Trophoblast cell (in vitro differentiated cells and primary cell): ENCODE data around the gene PRR4.
A peak's percentile ranks its signal among the peaks of the same experiment; 100 is the strongest.

ENCODE experiments used
- DNase-seq, 2 donors: peaks; one replicate each; pipeline ENCODE4 v3.0.0-alpha.2; 2016
- H2AFZ ChIP-seq: 2 replicates; pipeline ENCODE4 v1.6.1; 2013; ENCODE audit warnings: low read length, moderate library complexity, mild to moderate bottlenecking; ENCODE audit not compliant: insufficient read depth, poor library complexity
- H2AK5ac ChIP-seq: 2 replicates; pipeline ENCODE4 v1.6.1; 2013; ENCODE audit warnings: mild to moderate bottlenecking, low read length
- H2BK120ac ChIP-seq: 2 replicates; pipeline ENCODE4 v1.6.1; 2013; ENCODE audit warnings: low read length, mild to moderate bottlenecking, moderate library complexity; ENCODE audit not compliant: insufficient read depth, poor library complexity
- H2BK12ac ChIP-seq: 2 replicates; pipeline ENCODE4 v1.6.1; 2013; ENCODE audit warnings: mild to moderate bottlenecking, low read length, moderate library complexity
- H2BK5ac ChIP-seq: 2 replicates; pipeline ENCODE4 v1.6.1; 2013; ENCODE audit warnings: low read length, low read depth, moderate library complexity, mild to moderate bottlenecking; ENCODE audit not compliant: poor library complexity
- H3K14ac ChIP-seq: 2 replicates; pipeline ENCODE4 v1.6.1; 2013; ENCODE audit warnings: mild to moderate bottlenecking, low read length
- H3K18ac ChIP-seq: 2 replicates; pipeline ENCODE4 v1.6.1; 2013; ENCODE audit warnings: mild to moderate bottlenecking, low read length
- H3K23ac ChIP-seq: 2 replicates; pipeline ENCODE4 v1.6.1; 2013; ENCODE audit warnings: low read length
- H3K27ac ChIP-seq: 2 replicates; pipeline ENCODE4 v1.5.1; 2013; ENCODE audit warnings: low read depth, mild to moderate bottlenecking, inconsistent platforms, low read length, moderate library complexity
- H3K27me3 ChIP-seq: 2 replicates; pipeline ENCODE4 v1.6.1; 2013; ENCODE audit warnings: inconsistent platforms, mild to moderate bottlenecking, low read length, moderate library complexity; ENCODE audit not compliant: insufficient read depth
- H3K36me3 ChIP-seq, 2 experiments: 1 replicate in 1 of 2; 2 replicates in 1 of 2; pipeline ENCODE4 v1.6.1; 2013; ENCODE audit warnings: low read length in 2 of 2, mild to moderate bottlenecking in 2 of 2, moderate library complexity in 1 of 2; ENCODE audit not compliant: insufficient read depth in 2 of 2, control insufficient read depth in 1 of 2
- H3K4ac ChIP-seq: 2 replicates; pipeline ENCODE4 v1.6.1; 2013; ENCODE audit warnings: low read depth, mild to moderate bottlenecking, low read length, moderate library complexity
- H3K4me1 ChIP-seq, 2 experiments: 1 replicate in 1 of 2; 2 replicates in 1 of 2; pipeline ENCODE4 v1.6.1; 2013; ENCODE audit warnings: low read length in 2 of 2, mild to moderate bottlenecking in 2 of 2, moderate library complexity in 1 of 2; ENCODE audit not compliant: insufficient read depth in 2 of 2, control insufficient read depth in 1 of 2
- H3K4me2 ChIP-seq: 2 replicates; pipeline ENCODE4 v1.6.1; 2013; ENCODE audit warnings: inconsistent platforms, mild to moderate bottlenecking, low read length, moderate library complexity
- H3K4me3 ChIP-seq: 2 replicates; pipeline ENCODE4 v1.5.1; 2013; ENCODE audit warnings: mild to moderate bottlenecking, low read depth, low read length, inconsistent platforms
- H3K79me1 ChIP-seq: one replicate; pipeline ENCODE4 v1.6.1; 2013; ENCODE audit warnings: low read length
- H3K79me2 ChIP-seq: 2 replicates; pipeline ENCODE4 v1.6.1; 2013; ENCODE audit warnings: low read length, mild to moderate bottlenecking; ENCODE audit not compliant: control insufficient read depth, insufficient read depth, poor library complexity
- H3K9ac ChIP-seq: 2 replicates; pipeline ENCODE4 v1.6.1; 2013; ENCODE audit warnings: mild to moderate bottlenecking, low read length
- H3K9me3 ChIP-seq: 2 replicates; pipeline ENCODE4 v1.6.1; 2013; ENCODE audit warnings: low read depth, mild to moderate bottlenecking, control low read depth, inconsistent platforms, low read length; ENCODE audit not compliant: insufficient read depth
- H4K12ac ChIP-seq: 2 replicates; pipeline ENCODE4 v1.6.1; 2013; ENCODE audit warnings: low read depth, mild to moderate bottlenecking, low read length, moderate library complexity
- H4K8ac ChIP-seq: 2 replicates; pipeline ENCODE4 v1.6.1; 2013; ENCODE audit warnings: low read depth, mild to moderate bottlenecking, low read length, moderate library complexity
- H4K91ac ChIP-seq: one replicate; pipeline ENCODE4 v1.6.1; 2013; ENCODE audit warnings: low read depth, mild to moderate bottlenecking, low read length, moderate library complexity
- WGBS: extraction: QIAGEN DNeasy Blood & Tissue Kit; methylation state at CpG from one replicate; pipeline ENCODE4 v1.1.7; 2013; ENCODE audit warnings: missing lambda C conversion rate; ENCODE audit not compliant: insufficient read length, insufficient coverage; ENCODE audit errors: extremely low coverage; 5-methylcytosine and 5-hydroxymethylcytosine counted together

PRR4 gene

GRCh38 chr12:10847744-10848143 is 1.5 kb downstream of the PRR4 start:
- Histone ChIP-seq H3K4ac (no peak overlapping the region), H3K4me2 (no peak overlapping the region), H3K36me3 (peaks cover 1 to 3% of the 10 kb centered on the region in 2 experiments), H3K79me2 (no peaks in the 10 kb centered on the region), H3K14ac (no peak overlapping the region), H3K9me3 (no peaks in the 10 kb centered on the region), H3K23ac (no peak overlapping the region), H2AFZ (no peak overlapping the region), H3K79me1 (no peaks in the 10 kb centered on the region), H3K27me3 (no peaks in the 10 kb centered on the region), H3K4me3 (no peak overlapping the region), H3K27ac (no peak overlapping the region), H4K12ac (no peak overlapping the region), H4K8ac (no peak overlapping the region), H3K4me1 (no peaks in the 10 kb centered on the region), H2BK12ac (no peak overlapping the region), H3K18ac (no peak overlapping the region), H3K9ac (peak overlapping the region; percentile 46), H2BK5ac (no peak overlapping the region), H2AK5ac (no peak overlapping the region), H2BK120ac (no peak overlapping the region), H4K91ac (no peak overlapping the region)
- DNase-seq: no peak
- no CpG with 5 or more reads among the region's 2 CpGs for WGBS

DNA sequence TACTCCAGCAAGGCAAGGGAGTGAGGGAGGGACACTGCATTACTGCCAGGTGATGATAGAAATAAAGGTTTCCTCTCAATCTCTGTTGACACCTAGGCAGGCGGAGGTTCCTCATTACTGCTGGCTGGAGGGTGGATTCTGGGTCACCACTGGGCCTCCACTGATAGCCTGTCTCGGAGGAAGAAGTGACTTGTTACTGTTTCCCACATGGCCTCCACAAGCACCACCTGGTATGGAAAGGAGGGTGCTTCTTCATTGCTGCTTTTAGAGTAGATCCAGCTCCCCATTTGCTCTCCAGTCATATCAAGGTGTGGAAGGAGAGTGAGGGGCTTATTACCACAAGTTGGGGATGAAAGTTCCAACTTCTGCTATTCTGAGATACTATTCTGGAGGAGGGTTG is 6.4 kb downstream of the PRR4 start:
- DNase-seq: no peak
- no peaks in the 10 kb centered on the region for H3K79me1 ChIP-seq

GRCh38 chr12:10838461-10838860 is 10.8 kb downstream of the PRR4 start:
- Histone ChIP-seq H3K4ac (no peak overlapping the region), H2BK120ac (no peak overlapping the region), H3K9me3 (no peaks in the 10 kb centered on the region), H2AK5ac (no peak overlapping the region), H2BK5ac (no peak overlapping the region), H3K79me1 (no peaks in the 10 kb centered on the region), H3K4me3 (no peak overlapping the region), H4K8ac (no peak overlapping the region), H3K27ac (no peak overlapping the region), H3K4me1 (no peaks in the 10 kb centered on the region), H3K36me3 (no peaks in the 10 kb centered on the region), H3K27me3 (no peaks in the 10 kb centered on the region), H4K91ac (no peak overlapping the region), H3K23ac (no peak overlapping the region), H2AFZ (no peak overlapping the region), H3K18ac (no peak overlapping the region), H3K4me2 (no peak overlapping the region), H3K9ac (no peak overlapping the region), H2BK12ac (no peak overlapping the region), H3K14ac (no peak overlapping the region), H3K79me2 (no peaks in the 10 kb centered on the region), H4K12ac (no peak overlapping the region)
- WGBS: no CpG with 5 or more reads among the region's 3 CpGs
- no peak for DNase-seq

More for the DNA sequence above, 6.4 kb downstream of the PRR4 start:
- Histone ChIP-seq H2BK5ac (no peak overlapping the region), H3K9ac (no peak overlapping the region), H4K8ac (no peak overlapping the region), H3K79me2 (no peaks in the 10 kb centered on the region), H3K36me3 (peaks cover 1 to 3% of the 10 kb centered on the region in 2 experiments), H4K91ac (no peak overlapping the region), H2BK120ac (no peak overlapping the region), H3K4me2 (no peak overlapping the region), H4K12ac (no peak overlapping the region), H2AFZ (no peak overlapping the region), H3K27ac (no peak overlapping the region), H3K4me1 (no peaks in the 10 kb centered on the region), H3K9me3 (no peaks in the 10 kb centered on the region), H3K4ac (no peak overlapping the region), H3K18ac (no peak overlapping the region), H3K14ac (no peak overlapping the region), H3K23ac (peak overlapping the region; percentile 74), H3K4me3 (no peak overlapping the region), H2AK5ac (no peak overlapping the region), H2BK12ac (no peak overlapping the region), H3K27me3 (no peaks in the 10 kb centered on the region)
- no CpG with 5 or more reads among the region's 2 CpGs for WGBS

- Histone ChIP-seq H3K79me1 (no peaks in the 10 kb centered on the region), H4K12ac (no peak overlapping the region), H2BK5ac (no peak overlapping the region), H3K4ac (no peak overlapping the region), H3K18ac (no peak overlapping the region), H3K27ac (no peak overlapping the region), H3K4me2 (no peak overlapping the region), H3K36me3 (no peaks in the 10 kb centered on the region), H4K8ac (no peak overlapping the region), H2AK5ac (no peak overlapping the region), H3K14ac (no peak overlapping the region), H2BK120ac (no peak overlapping the region), H2AFZ (no peak overlapping the region), H3K79me2 (no peaks in the 10 kb centered on the region), H3K9me3 (no peaks in the 10 kb centered on the region), H2BK12ac (no peak overlapping the region), H4K91ac (no peak overlapping the region), H3K23ac (no peak overlapping the region), H3K9ac (no peak overlapping the region), H3K4me3 (no peak overlapping the region), H3K4me1 (no peaks in the 10 kb centered on the region), H3K27me3 (no peaks in the 10 kb centered on the region)
- WGBS: no CpG with 5 or more reads among the region's 1 CpG
- peak in 1 of 2 donors; percentile 79 for DNase-seq
Observed at GRCh38 chr12:10829994-10830393, 19.3 kb downstream of the PRR4 start.
